GM23248 (cell line): ENCODE data around the gene TTC28. TPM values are rescaled to one million over a fixed set of nuclear protein-coding genes. Genes with fewer than 3 reads are reported as not detected.
"Not testable (repeated sequence)": the region's sequence is repeated elsewhere in the genome, so short reads cannot be mapped to it uniquely, and the experiment has no call there.

Experiments used
- DNase-seq: peaks from one replicate; pipeline ENCODE4 v3.0.0-alpha.2; 2015
- H2AFZ ChIP-seq: fragments of 200-600 bp; sonication (generic); 2 replicates; pipeline ENCODE4 v1.6.1; 2016; ENCODE audit warnings: antibody characterized with exemption
- H3F3A ChIP-seq: fragments of 200-600 bp; sonication (generic); 2 replicates; pipeline ENCODE4 v1.6.1; 2016; ENCODE audit warnings: mild to moderate bottlenecking, antibody characterized with exemption, mixed run types; ENCODE audit not compliant: insufficient read depth
- H3K27ac ChIP-seq: fragments of 200-600 bp; sonication (generic); 2 replicates; pipeline ENCODE4 v1.5.1; 2016; ENCODE audit warnings: mild to moderate bottlenecking
- H3K27me3 ChIP-seq: fragments of 200-600 bp; sonication (generic); replicated peaks from 2 replicates; pipeline ENCODE4 v1.6.1; 2016; ENCODE audit warnings: mild to moderate bottlenecking; ENCODE audit not compliant: insufficient read depth
- H3K36me3 ChIP-seq: fragments of 200-600 bp; sonication (generic); 2 replicates; pipeline ENCODE4 v1.6.1; 2016; ENCODE audit warnings: low read depth, mild to moderate bottlenecking
- H3K4me1 ChIP-seq: fragments of 200-600 bp; sonication (generic); 2 replicates; pipeline ENCODE4 v1.6.1; 2016; ENCODE audit warnings: mild to moderate bottlenecking; ENCODE audit not compliant: insufficient read depth
- H3K4me2 ChIP-seq: fragments of 200-600 bp; sonication (generic); one replicate; pipeline ENCODE4 v1.6.1; 2016; ENCODE audit warnings: mild to moderate bottlenecking; ENCODE audit not compliant: unreplicated experiment
- H3K4me3 ChIP-seq: fragments of 200-600 bp; sonication (generic); 2 replicates; pipeline ENCODE4 v1.5.1; 2016; ENCODE audit warnings: mild to moderate bottlenecking
- H3K79me2 ChIP-seq: fragments of 200-600 bp; sonication (generic); 2 replicates; pipeline ENCODE4 v1.6.1; 2016; ENCODE audit warnings: mild to moderate bottlenecking; ENCODE audit not compliant: insufficient read depth
- H3K9ac ChIP-seq: fragments of 200-600 bp; sonication (generic); 2 replicates; pipeline ENCODE4 v1.6.1; 2016; ENCODE audit warnings: mild to moderate bottlenecking
- H3K9me2 ChIP-seq: fragments of 200-600 bp; sonication (generic); 2 replicates; pipeline ENCODE4 v1.6.1; 2016; ENCODE audit warnings: mixed run types, mild to moderate bottlenecking, moderate library complexity; ENCODE audit not compliant: insufficient read depth
- H3K9me3 ChIP-seq: fragments of 200-600 bp; sonication (generic); one replicate; pipeline ENCODE4 v1.6.1; 2017; ENCODE audit warnings: low read depth
- H4K20me1 ChIP-seq: fragments of 200-600 bp; sonication (generic); 2 replicates; pipeline ENCODE4 v1.6.0; 2016; ENCODE audit not compliant: insufficient read depth
- EZH2 ChIP-seq: fragments of 200-600 bp; sonication (generic); IDR thresholded peaks from 2 replicates; pipeline ENCODE4 v1.6.1; 2018; ENCODE audit warnings: antibody characterized with exemption, mild to moderate bottlenecking; ENCODE audit not compliant: insufficient read depth, poor library complexity, severe bottlenecking
- EZH2phosphoT487 ChIP-seq: fragments of 200-600 bp; sonication (generic); IDR thresholded peaks from 2 replicates; pipeline ENCODE4 v1.6.1; 2018; ENCODE audit warnings: antibody characterized with exemption, moderate library complexity, mild to moderate bottlenecking, low read depth; ENCODE audit not compliant: insufficient read depth
- WGBS, 2 experiments: methylation state at CpG; one replicate each; pipeline ENCODE4 v1.1.6; 2015 to 2017; ENCODE audit warnings: low lambda C conversion rate in 2 of 2, low coverage in 1 of 2; ENCODE audit errors: missing lambda C conversion rate in 2 of 2; 5-methylcytosine and 5-hydroxymethylcytosine counted together
- in situ Hi-C: fragments of 300-500 bp; cut with MboI; formaldehyde crosslinking; loops from 2 replicates; pipeline ENCODE4 v1.15.0; 2020
- polyA plus RNA-seq: library from polyadenylated mRNA; unstranded; fragments of >200 nt; fragmentation: Nextera tagmentation; extraction: Ambion mirVana; gene quantifications from 2 replicates; pipeline ENCODE4 v1.2.1, GENCODE V29; 2016
- total RNA-seq: library from RNA; depleted of rRNA; stranded (reverse); fragments of >200 nt; shearing (Covaris generic); gene quantifications from 2 replicates; pipeline ENCODE4 v1.2.3, GENCODE V29; 2014

The TTC28 gene
- total and polyA plus RNA-seq, 2 experiments from 2014 or later = 12.5 to 41.9 TPM

- no peak overlapping the region for H3K9ac ChIP-seq
- 40 to 41% methylated on average over 5 of the region's 5 CpGs for WGBS, 2 experiments
- in situ Hi-C loops = loop anchor here (25.0 kb wide), 1 partner anchor 417 kb away; no protein-coding TSS in a partner anchor
Measured at GRCh38 chr22:28620244-28620922, 59.3 kb downstream of the TTC28 start.

GRCh38 chr22:28619236-28619635, 60.4 kb downstream of the TTC28 start:
- no peaks in the 10 kb centered on the region; the same call in 1 of the 2 replicates for H3K79me2 ChIP-seq
- no peak overlapping the region for H3K27ac ChIP-seq
- H3K4me1 ChIP-seq = no peaks in the 10 kb centered on the region
- no peak overlapping the region for H3K9ac ChIP-seq
- no peak overlapping the region for H2AFZ ChIP-seq
- no peak for DNase-seq
- H3K36me3 ChIP-seq = no peaks in the 10 kb centered on the region
- in situ Hi-C loops = loop anchor here (25.0 kb wide), 1 partner anchor 418 kb away; no protein-coding TSS in a partner anchor
- TF ChIP-seq EZH2 = no peak
- no peak for TF ChIP-seq EZH2phosphoT487
- no peaks in the 10 kb centered on the region for H3F3A ChIP-seq
- H3K4me2 ChIP-seq = no peak overlapping the region
- no peaks in the 10 kb centered on the region for H3K9me3 ChIP-seq
- no peaks in the 10 kb centered on the region for H3K27me3 ChIP-seq
- whole genome bisulfite sequencing, 2 experiments = 87 to 96% methylated on average over 2 of the region's 2 CpGs
- no peaks in the 10 kb centered on the region for H3K9me2 ChIP-seq
- no peak overlapping the region for H3K4me3 ChIP-seq
- H4K20me1 ChIP-seq = no peaks in the 10 kb centered on the region

More at GRCh38 chr22:28620244-28620922, 59.3 kb downstream of the TTC28 start:
- Histone ChIP-seq H3K9me3 (no peaks in the 10 kb centered on the region), H3K9me2 (no peaks in the 10 kb centered on the region), H4K20me1 (no peaks in the 10 kb centered on the region), H3K4me2 (no peak overlapping the region), H2AFZ (no peak overlapping the region), H3K4me1 (no peaks in the 10 kb centered on the region), H3K36me3 (no peaks in the 10 kb centered on the region), H3K27me3 (no peaks in the 10 kb centered on the region), H3K4me3 (no peak overlapping the region), H3K27ac (no peak overlapping the region), H3K79me2 (no peaks in the 10 kb centered on the region; the same call in 1 of the 2 replicates), H3F3A (no peaks in the 10 kb centered on the region)
- DNase-seq = no peak
- no peak for TF ChIP-seq EZH2
- TF ChIP-seq EZH2phosphoT487 = no peak

GRCh38 chr22:28615423-28615822, 64.2 kb downstream of the TTC28 start:
- H3K36me3 ChIP-seq, H2AFZ ChIP-seq, H3K9me2 ChIP-seq, H3K4me1 ChIP-seq, H3K9me3 ChIP-seq, H3K9ac ChIP-seq, H3K79me2 ChIP-seq, H4K20me1 ChIP-seq, H3F3A ChIP-seq, H3K4me3 ChIP-seq, H3K27me3 ChIP-seq, H3K4me2 ChIP-seq, DNase-seq, H3K27ac ChIP-seq: not testable (repeated sequence)
- 82 to 86% methylated on average over 4 of the region's 4 CpGs for WGBS, 2 experiments
- in situ Hi-C loops = loop anchor here (25.0 kb wide), 1 partner anchor 422 kb away; no protein-coding TSS in a partner anchor

GRCh38 chr22:28609921-28610320, 69.7 kb downstream of the TTC28 start:
- Histone ChIP-seq H3K27ac (no peak overlapping the region), H4K20me1 (no peaks in the 10 kb centered on the region), H3K9me3 (no peaks in the 10 kb centered on the region), H2AFZ (no peak overlapping the region), H3K79me2 (peaks cover 5% of the 10 kb centered on the region), H3K27me3 (no peaks in the 10 kb centered on the region), H3K9me2 (no peaks in the 10 kb centered on the region), H3K4me1 (no peaks in the 10 kb centered on the region), H3K4me2 (no peak overlapping the region), H3K4me3 (no peak overlapping the region), H3K36me3 (no peaks in the 10 kb centered on the region), H3F3A (no peaks in the 10 kb centered on the region), H3K9ac (no peak overlapping the region)
- 71 to 80% methylated on average over 5 of the region's 5 CpGs for WGBS, 2 experiments
- no peak for TF ChIP-seq EZH2
- TF ChIP-seq EZH2phosphoT487 = no peak
- in situ Hi-C loops = loop anchor here (10.0 to 25.0 kb wide), 2 partner anchors 215 to 427 kb away; no protein-coding TSS in a partner anchor
- no peak for DNase-seq
